GM21515 (cell line): ENCODE measurements around the gene PLCG2.
"Not testable (repeated sequence)": the region's sequence is repeated elsewhere in the genome, so short reads cannot be mapped to it uniquely, and the experiment has no call there.

ENCODE experiments used
- ATAC-seq: cut with Tn5 transposase; IDR thresholded peaks from one replicate; pipeline ENCODE4 v1.9.1; 2021; ENCODE audit not compliant: unreplicated experiment

PLCG2 gene

DNA sequence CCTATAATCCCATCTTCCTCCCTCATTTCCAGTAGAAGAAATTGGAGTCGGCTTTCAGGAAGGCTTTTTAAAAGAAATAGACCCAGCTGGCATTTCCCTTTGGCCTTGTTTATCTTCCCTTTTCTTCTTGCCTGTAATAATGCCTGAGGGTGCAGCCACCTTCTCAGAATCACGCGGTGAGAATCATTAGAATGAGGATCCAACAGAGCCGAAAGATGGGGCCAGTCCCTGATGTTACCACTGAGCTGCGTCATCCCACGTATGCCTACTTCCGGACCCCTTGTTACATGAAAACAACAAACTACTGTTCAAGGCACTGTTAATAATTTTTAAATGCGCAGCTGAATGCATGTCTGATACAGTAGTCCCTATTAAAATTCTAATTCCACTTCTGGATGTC lies 208.0 kb downstream of the PLCG2 start:
- ATAC-seq, result no peak

DNA sequence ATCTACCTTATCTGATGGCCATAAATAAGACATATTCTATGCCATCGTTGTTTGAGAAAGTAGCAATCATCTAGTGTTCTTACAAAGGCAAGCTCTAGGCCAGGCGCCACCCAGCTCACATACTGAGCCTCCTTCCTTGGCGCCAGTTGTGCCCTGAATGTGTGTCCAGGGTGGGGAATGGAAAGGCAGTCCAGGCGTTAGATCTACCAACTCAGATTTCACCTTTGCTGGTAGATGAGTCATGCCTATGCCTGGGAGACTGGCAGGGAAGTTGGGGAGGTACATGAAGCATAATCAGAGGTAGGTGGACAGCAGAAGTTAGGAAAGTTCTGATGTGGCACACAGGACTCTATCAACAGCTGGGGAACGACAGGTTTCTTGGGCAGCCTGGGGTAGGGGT lies 208.6 kb downstream of the PLCG2 start:
- no peak for ATAC-seq

DNA sequence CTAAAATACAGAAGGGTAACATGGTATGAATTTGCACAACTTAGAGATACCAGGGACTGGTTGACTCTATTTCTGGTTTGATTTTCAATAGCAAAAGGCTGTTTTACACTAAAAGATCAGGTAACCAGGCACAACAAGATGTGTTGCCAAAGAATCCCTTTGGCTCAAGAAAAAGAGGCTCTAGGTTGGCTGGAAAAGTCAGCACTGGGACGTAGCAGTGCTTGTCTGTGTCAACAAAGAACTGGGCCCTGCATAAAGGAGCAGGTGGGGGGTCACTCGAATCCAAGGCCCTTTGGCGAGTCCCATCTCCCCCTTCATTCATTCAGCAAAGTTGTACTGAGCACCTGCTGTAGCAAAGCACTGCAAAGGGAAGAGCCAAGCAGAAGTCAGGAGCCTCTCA lies 213.8 kb downstream of the PLCG2 start:
- ATAC-seq, result no peak

DNA sequence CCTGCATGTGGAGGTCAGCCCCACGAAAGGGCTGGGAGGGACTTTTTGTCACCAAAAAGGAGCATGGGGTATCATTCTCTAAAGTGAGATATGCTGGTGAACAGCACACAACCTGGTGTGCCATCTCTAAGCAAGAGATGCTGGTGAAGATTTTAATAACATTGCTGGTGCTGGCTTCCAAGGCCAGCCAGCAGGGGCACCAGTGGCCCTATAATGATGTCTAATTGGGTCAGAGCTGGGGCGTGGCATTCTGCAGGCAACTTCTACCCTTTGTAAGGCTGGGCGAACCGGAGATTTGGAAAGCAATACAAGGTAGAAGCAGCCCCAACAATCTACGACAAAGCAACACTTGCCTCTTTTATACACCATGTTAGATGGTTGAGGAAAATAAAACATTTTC lies 215.4 kb downstream of the PLCG2 start:
- no peak for ATAC-seq

DNA sequence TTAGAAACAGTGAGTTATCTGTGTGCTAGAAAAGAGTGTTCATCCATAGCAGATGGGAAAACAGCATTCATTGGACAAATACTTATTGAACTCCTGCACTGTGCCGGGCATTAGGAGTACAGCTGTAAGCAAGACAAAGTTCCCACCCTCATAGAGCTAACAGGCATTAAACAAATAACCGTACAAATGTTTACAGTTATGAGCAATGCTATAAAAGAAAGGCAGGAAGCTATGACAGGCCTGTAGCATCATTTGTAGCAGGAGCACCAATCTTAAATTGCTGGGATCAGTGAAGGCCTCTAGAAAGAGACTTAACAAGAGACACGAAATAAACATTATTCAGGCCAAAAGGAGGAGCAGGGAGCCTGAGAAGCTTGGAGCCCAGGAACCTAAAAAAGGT lies 216.6 kb downstream of the PLCG2 start:
- ATAC-seq, result no peak

DNA sequence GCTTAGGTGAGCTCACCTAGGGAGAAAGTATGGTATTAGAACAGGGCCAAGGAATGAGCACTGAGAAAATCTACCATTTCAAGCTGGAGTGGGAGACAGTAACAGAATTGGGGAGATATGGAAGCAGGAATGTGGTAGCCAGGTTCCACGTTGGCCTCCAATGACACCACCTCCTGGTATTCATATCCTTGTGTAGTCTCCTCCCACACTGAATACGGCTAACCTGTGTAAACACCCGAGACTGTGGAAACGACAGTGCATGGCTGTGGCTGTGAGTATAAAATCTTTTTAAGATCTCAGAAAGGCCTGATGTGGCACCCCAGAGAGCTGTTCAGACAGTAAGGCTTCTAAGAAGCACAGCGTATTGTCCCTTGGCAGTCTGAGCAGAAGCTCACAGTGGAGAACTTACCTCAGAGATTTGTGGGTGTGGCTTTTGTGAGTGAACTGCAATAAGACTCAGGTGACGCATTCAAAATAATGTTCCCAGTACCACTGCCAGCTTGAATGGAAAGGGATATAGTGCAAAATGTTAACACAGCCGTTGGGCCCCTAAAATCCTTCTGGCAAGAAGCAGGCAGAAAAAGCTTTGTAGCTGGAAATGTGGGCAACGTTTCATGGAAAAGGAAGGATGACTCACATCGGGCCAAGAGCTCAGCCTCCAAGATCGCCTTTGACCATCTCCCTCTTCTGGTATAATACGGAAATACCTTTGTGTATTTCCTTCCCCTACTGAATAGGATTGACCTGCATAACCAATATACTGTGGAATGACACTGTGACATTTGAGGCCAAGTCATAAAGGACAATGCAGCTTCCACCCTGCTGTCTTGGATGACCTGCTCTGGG lies 217.8 kb downstream of the PLCG2 start:
- no peak for ATAC-seq

DNA sequence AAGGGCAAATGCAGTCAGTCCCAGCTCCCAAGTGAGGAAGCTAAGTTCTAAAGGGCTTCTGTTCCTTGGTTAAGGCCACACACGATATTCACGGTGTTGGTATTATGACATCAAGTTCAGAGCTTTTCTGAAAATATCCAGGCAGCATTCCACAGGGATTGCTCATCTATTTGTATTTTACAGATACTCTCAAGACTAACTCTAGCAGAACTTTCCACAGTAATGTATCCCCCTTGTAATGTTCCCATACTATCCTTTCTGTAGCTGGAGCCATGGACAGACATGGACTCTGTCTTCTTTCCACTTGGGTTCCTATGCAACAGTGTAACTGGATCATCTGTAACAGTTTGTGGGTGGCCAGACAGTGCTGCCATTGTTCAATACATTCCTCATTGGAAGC lies 218.6 kb downstream of the PLCG2 start:
- no peak for ATAC-seq

DNA sequence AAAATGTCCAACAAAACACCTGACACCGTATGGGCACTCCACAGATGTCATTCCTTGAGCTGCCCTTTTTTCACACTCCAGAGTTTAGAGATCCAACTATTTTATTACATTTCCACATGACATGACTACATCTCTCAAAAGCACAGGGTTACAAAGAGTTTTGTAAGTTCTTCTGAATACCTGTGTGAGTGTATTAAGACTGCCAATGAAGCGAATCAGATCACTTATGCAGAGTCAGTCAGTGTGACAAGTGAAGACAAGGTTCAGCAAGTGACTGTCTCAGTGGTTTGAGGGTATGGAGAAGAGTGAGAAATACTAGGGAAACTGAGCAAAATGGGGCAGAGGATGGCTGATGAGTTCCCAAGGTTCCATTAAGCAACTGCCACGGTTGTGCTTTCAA lies 223.7 kb downstream of the PLCG2 start:
- ATAC-seq, result no peak

DNA sequence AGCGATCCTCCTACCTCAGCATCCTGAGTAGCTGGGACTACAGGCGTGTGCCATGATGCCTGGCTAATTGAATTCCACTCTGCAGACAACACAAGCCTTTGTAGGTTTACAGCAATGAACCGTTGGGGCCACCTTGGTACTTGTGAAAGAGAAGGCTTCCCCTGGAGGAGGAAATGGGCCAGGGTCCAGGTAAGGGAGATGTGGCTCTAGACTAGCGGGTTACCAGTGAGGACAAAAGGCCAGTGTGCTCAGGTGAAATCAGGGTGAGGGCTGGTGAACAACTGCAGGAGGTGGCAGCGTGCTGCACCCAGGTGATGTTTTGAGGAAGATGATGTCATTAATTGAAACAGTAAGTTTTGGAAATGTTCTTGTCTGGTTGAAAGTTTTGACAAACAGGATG lies 225.5 kb downstream of the PLCG2 start:
- no peak for ATAC-seq

DNA sequence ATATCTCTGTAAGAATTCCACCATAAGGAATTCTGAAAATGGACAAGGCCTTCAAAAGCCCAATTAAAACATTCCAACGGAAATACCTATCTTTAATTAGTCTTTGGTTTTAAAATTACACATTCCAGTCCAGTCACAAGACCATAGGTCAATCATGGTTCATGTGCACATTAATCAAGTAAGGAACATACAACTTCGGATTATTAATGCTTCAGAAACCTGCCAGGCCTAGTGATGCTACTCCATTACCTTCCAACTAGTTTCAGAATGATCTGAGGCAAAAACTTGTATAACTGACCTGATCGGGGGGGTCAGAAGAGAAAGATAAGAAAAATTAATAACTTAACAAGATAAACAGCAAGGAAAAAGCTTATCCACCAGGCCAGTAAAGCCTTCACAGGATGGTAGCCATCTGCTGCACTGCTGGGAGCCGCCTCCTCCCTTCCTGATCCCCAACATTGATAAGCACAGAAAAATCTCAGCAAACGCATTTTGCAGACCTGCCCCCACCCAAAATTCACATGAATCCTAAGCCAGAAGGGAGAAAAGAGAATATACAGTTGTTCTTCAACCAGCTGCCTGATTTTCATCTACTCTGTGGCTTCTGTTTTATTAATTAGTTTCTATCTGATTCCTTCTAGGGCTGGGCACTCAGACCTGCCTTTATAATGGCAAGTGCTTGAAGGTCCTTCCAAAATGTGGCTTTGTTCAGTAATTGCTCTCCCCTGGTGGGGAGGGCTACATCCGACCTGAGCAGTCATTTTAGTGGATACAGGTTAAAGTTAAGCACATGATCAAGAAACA lies 226.1 kb downstream of the PLCG2 start:
- ATAC-seq, result no peak

DNA sequence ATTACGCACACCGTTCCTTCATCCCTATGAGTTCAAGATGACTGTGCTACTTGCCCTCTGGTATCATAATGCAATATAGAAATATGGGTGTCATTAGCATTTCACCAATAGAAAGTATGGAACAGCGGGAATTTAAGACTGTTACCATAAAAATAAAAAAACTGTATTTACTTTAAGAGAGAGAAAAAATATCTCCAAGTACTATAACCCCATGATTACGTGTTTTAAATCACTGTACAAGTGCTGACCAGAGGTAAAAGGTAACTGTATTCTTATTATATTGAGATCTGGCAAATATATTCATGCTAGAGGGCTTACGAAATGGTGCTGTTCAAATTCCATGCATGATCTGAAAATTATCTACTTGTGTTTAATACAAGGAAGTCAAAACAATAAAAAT lies 226.9 kb downstream of the PLCG2 start:
- no peak for ATAC-seq

DNA sequence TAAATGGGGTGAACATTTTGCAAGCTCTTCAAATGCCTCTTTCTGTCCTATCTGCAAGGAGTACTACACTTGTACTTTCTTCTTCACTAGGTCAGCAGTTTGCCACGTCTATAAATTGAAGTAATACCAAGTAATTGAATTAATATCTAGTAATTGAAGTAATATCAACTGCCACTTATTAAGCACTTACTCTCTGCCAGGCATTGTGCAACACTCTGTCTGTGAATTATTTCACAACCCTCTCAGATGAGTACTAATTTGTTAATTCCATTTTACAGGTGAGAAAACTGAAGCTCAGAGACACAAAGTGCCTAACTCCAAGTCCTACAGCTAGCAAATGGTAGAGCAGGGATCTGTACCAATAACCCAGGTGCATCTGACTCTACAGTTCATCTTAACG lies 228.1 kb downstream of the PLCG2 start:
- ATAC-seq, result no peak

DNA sequence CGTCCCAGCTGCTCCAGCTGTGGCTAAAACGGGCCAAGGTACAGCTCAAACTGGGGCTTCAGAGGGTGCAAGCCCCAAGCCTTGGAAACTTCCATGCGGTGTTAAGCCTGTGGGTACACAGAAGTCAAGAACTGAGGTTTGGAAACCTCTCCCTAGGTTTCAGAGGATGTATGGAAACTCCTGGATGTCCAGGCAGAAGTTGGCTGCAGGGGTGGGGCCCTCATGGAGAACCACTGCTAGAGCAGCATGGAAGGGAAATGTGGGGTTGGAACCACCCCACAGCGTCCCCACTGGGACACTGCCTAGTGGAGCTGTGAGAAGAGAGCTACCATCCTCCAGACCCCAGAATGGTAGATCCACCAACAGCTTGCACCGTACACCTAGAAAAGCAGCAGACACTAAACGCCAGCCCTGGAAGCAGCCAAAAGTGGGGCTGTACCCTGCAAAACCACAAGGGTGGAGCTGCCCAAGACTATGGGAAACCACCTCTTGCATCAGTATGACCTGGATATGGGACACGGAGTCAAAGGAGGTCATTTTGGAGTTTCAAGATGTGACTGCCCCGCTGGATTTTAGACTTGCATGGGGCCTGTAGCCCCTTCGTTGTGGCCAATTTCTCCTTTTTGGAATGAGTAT lies 230.0 kb downstream of the PLCG2 start:
- ATAC-seq, result no peak

DNA sequence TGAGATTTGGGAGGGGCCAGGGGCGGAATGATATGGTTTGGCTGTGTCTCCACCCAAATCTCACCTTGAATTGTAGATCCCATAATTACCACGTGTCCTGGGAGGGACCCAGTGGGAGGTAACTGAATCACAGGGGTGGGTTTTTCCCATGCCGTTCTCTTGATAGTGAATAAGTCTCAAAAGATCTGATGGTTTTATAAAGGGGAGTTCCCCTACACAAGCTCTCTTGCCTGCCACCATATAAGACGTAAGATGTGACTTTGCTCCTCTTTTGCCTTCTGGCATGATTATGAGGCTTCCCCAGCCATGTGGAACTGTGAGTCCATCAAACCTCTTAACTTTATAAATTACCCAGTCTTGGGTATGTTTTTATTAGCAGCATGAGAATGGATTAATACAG lies 230.7 kb downstream of the PLCG2 start:
- not testable (repeated sequence) for ATAC-seq

DNA sequence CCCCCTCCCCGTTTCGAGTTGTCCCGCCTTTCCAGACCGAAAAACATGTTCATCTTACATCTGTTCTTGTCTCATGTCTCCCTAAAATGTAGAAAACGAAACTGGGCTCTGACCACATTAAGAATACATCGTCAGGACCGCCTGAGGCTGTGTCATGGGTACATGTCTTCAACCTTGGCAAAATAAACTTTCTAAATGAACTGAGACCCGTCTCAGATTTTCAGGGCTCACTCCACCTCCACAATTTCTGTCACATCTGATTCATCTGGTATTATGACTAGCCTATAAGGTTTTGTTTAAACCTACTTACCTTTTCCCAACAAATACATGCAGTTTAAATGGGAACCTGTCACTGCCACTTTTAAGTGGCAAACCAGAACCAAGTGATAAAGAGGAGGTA lies 231.6 kb downstream of the PLCG2 start:
- ATAC-seq, result no peak

DNA sequence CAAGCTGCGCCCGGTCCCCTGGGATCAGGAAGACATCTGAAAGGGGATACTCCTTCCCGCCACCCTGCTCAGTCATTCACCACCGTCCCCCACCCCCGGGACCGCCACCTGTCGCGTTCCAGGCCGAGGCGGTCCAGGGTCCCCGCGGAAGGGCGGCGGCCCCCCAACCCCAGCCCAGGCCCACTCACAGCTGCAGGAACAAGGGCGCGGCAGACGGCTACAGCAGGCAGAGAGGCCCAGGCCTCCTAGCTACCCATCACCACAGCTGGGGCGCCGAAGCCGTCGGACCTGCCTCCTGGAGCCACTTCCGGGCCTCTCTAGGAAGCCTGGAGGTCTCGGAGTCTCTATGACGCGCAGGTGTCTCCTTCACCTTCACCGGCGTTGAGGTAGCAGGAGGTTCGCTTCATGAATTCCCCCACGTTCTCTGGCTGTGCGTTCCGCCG lies 232.1 kb downstream of the PLCG2 start, which contains the start of gene SDR42E1:
SDR42E1 (minus strand) TSS at position 272 of the 443 bp plus-strand sequence. CDS start 10,612 bp downstream, outside the sequence.
- ATAC-seq, result peak; percentile 92
